NCI-H2029 treated with DMSO at 0.1 percent for 48 hours (cell line): Measurements from ENCODE around the gene FANK1.

Experiments
- DNase-seq: peaks from one replicate; lab custom pipeline; 2025; lab: John Stamatoyannopoulos, UW

FANK1 gene

DNA sequence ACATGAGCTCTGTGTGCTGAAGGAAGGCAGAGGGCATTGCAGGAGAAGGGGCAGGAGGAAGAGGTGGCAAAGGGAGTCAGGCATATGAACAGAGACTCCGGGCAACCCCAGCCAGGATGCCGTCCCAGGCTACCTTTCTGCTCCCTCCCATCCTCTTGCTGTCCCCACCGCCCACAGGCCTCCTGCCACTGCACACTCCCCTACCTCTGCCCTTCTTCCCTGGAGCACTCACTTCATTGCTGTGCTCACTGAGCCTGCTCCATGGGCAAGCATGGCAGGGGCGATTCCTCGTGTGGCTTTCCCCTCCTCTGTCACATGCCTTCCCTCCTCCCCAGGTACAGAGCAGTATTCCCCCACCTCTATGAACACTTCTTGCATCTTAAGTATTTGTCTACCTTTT, 93.4 kb downstream of the FANK1 start:
- no peak for DNase-seq

DNA sequence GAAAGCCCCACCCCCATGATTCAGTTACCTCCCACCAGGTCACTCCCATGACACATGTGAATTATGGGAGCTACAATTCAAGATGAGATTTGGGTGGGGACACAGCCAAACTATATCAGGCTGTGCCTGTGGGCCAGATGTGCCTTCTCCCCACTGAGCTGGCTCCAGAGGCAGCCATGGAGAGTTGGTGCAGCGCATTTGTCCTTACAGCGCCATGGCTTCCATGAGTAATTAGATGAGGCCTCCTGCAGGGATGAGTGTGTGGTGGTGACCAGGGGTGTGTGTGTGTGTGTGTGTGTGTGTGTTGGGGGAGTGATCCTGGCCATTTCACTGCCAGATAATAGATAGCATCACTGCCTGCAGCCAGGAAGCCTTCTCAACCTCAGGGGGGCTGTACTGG, 94.6 kb downstream of the FANK1 start:
- DNase-seq: no peak

DNA sequence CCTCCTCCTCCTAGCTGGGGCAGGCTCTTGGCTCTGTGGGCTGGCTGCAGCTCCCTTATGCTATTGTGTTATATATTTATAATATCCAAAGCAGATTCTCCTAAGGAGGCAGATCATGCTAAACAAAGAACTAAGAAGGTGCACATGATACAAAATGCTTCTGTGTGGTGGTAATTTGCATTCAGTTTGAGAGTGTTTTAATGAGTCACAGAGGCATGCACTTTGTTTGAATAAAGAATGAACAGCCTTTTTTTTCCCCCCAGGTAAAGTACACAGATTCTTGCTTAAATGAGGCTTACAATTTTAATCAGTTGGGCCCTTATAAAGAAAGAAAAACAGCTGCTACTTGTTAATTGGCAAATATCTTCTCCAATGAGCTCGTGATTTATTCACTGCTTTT, 95.0 kb downstream of the FANK1 start:
- no peak for DNase-seq

DNA sequence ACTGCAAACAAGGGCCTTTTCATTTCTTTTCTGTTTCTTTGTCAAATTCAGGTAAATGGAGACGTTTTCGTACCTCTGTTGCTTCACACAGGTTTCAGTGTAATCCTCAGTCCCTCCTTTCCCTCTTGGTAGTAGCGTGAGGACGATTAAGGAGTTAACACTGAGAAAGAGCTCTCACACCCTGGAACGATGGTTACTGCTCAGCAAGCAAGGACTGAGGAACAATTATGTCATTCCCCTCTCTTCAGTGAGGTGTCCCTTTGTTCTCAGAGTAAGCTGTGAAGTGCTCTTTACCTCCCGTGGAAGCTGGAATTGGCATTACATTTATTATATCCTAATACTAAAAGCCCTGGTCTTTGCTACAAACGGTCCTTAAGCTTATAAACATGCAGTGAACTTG, 95.9 kb downstream of the FANK1 start:
- DNase-seq: no peak

DNA sequence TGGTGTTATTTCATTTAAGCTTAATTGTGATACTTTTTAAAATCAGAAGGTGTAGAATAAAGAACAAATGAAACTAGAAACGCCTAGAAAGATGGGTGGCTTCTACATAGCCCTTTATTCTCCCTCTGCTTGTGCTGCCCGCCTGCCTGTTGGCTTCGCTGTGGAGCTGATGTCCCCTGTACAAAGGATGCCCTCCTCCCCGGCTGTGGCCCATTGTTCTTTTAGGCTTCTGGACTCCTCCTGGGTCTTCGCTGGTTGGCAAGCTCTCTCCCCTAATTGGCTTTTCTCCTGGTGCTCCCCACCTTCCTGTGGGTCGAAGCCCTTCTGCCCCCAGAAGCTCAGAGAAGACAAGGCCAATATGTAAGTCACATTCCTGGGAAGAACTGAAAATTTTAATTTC, 98.2 kb downstream of the FANK1 start:
- DNase-seq: no peak

DNA sequence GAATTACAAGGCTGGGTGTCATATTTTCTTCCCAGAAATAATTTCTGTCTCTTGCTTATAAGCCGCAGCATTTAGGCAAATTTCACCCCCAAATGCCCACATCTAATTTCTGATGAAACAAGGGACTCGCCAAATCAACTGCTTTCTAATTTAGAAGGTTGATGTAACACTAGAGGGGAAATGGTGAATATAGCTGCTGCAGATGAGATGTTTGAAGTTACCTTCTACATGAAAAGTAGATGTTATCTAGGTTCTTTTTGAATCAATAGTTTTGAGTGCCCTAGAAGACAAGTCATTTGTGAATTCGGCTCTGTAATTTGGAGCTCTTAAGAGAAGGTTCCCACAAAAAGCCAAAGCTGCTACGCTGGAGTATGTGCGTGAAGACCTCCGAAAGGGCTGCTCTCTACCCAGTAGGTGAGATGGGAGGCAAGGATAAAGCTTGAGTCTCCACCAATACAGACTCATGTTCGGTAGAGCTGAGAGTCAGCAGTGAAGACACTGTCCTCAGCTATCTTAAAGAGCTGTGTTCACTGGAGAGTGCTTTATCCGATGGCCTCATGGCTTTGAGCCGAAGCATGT, 99.5 kb downstream of the FANK1 start:
- DNase-seq: no peak

DNA sequence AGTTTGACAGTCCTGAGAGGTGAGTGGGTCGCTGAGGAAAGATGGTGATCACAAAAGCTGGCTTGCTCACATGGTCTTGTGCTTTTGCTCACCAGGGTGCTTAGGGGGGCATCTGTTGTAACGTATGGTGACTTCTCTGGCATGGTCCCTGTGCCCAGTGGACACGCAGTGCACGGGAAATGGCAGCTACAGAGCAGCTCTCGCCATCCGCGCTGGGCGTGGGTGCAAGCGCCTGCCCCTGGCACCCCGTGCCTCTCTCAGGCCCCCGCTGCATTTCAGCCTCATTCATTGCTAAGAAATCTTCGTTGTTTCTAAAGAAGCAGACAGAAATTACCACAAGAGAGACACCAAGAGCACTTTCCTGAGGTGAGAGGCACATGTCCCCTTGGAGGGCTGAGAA, 101.2 kb downstream of the FANK1 start:
- DNase-seq: no peak

DNA sequence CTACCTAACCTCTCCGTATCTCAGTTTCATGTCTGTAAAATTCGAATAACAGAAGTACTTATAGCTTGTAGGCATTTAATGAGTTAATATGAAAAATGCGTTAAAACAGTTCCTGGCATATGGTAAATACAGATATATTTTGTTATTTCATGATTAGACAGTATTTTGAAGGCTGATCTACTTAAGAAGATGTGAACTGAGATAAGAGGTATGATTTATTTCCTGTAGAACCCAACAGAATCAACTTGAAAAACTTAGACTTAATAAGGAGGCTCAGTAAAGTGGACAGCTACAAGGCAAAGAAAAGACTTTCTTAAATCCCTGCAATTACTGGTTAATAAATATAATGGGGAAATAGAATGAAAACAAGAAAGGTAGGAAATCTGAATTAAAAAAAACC, 103.3 kb downstream of the FANK1 start:
- no peak for DNase-seq

DNA sequence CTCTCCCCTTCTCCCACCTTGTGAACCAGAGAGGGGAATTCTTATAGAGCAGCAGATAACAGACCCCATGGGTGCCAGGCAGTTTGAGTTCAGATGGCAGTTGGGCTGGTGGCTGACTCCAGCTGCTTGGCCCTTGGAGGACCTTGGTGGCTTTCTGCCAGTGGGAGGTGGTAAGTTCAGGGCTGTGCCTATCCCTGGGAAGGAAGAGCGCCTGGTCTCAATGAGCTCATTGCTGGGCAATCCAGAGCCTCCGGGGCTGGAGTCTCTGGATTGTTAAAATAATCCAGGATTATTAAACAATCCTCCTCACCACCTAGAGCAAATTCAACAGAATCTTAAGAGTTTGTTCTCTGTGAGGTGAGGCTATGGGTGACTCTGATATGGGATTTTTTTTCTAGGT, 105.2 kb downstream of the FANK1 start:
- DNase-seq: peak; percentile 35

DNA sequence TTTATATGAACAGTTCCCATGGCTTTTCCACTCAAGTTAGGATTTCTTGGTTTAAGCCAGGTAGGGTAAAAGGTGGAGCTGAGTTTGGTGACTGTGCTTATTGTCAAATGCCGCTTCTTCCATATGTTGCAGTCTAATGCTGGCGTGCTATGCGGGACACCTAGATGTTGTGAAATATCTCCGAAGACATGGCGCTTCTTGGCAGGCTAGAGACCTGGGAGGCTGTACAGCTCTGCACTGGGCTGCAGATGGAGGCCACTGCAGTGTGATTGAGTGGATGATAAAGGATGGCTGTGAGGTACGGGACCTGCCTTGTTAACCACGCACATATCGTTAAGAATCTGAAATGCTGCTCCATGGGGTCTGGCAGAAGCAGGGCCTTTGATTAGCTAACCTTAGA, 108.4 kb downstream of the FANK1 start:
- DNase-seq: no peak

DNA sequence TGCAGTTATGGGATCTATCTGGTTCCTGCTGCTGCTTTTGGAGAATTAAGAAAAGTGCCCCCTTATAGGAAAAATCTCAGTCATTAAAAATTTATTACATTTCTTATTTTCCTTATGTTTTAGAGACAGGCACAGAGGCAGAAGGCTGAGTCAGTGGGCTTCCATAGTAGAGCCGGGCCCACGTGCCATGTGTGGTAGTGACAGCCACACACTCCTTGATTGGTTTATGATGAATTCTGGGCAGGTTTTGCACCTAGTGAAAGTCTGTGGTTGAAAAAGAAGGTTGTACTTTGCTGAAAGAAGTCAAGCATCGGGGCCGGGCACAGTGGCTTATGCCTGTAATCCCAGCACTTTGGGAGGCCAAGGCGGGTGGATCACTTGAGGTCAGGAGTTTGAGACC, 109.9 kb downstream of the FANK1 start:
- no peak for DNase-seq

DNA sequence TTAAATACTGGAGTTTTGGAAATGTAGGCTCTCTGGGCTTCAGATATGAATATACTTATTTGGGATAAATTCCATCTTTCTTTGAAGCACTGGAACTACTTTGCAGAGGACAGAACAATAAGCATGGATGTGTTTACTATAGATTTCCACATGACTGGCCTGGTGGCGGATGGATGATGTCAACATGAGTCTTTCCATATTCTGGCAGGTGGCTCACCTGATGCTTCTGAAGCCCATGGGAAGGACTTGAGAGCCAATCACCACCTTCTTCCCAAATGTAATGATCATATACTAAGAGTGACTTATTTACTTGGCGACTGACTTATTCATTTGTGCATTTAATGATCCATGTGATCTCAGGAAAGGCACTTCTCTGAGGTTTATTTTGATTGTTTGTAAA, 110.5 kb downstream of the FANK1 start:
- DNase-seq: no peak

DNA sequence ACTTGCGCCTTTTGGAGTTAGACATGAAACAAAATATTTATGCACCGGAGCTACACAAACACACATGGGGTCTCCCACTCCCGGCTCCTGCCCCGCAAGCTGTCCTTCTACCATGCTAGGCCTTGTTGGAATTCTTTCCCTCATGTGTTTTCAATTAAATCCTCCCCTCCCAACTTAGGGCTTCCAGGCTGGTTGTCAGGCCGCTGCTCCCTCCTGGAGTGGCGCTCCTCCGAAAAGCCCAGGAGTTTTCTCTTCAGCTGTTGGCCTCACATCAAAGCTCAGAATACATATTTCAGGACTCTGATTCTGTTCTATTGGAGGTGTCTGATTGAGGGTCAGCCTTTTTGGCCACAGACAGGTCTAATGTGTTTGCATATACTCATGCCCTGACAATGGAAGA, 113.3 kb downstream of the FANK1 start:
- DNase-seq: no peak

DNA sequence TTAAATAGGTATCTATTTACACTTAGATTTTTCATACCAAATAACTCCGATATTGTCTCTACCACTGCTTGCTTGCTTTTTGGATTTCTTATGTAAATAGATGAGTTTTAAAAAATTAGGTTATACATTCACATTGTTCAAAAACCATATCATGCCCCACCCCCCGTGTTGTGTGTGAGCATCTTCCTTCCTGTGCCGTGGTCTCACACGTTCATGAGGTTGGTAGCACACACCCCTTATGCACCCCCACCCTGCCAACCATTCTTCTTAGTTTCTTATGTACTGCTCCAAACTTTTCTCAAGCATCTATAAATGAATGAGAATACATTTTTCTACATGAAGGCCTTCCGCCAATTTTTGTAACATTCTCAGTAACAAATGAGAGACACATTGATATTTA, 115.6 kb downstream of the FANK1 start:
- DNase-seq: no peak

DNA sequence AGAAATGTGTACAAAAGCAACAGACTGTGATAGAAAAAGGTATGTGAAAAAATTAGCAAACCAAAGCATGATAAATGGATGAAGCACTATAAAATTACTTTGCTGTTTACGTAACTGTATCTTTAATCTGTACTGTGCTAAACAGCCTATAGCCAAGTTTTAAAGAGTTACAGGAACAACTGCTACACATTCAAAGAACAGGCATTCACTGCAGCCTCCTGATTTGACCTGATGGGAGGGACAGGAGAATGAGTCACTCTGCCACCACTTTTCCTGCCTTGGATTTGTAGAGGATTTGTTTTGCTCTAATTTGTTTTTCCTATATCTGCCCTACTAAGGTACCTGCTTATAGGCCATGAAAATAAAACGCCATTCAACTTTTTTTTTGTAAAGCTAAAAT, 116.1 kb downstream of the FANK1 start:
- no peak for DNase-seq

DNA sequence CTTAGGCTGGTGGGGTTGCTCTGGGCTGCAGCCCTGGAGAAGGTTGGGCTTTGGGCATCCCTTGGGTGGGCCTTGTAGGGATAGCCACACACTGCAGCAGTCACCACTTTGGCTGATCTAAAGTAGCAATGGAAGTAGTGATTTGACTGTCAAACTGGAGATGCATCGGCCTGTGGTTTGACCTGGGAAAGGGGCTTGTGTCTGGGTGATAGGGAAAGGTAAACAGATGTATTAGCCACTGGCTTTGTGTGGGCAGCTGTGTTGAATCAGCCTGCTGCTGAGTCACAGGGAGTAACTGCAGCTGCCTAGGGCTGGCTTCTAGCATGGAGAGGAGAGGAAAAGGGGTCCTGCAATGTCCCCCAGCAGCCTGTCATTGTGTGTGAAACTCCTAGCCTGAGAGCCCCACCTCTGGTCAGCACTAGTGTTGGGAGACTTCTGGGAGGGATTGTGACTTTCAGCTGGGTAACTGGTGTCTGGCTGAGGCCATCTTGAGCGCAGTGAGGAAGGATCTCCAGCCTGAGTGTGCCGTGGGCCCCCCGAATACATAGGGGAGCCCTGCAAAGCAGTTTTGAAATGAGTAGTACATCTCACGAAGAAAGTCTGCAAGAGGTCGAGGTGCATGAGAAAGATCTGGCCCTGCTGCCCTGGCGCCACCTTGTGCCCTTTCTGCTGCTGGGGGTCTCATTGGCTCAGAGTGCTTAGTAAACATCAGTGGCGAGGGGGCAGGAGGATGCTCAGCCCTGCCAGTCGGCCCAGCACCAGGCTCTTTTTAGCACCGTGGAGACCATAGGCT, 117.3 kb downstream of the FANK1 start:
- DNase-seq: no peak

DNA sequence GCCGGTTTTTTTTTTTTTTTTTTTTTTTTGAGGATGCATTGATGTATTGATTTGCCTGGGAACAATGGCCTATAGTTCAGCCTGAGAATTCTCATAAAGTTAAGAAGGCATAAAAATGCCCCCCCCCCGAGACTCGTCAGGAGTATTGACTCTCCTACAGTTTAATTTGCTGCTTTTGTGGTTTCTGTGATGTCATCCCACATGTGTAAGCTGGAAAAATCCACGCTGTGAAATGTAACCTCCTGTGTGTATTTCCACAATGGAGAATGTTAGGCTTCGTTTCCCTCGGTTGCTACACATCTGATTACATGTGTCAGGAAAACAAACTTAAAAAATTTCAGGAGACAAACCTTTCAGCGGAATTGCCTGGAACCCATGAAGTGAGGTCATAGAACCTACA, 117.9 kb downstream of the FANK1 start:
- DNase-seq: no peak

DNA sequence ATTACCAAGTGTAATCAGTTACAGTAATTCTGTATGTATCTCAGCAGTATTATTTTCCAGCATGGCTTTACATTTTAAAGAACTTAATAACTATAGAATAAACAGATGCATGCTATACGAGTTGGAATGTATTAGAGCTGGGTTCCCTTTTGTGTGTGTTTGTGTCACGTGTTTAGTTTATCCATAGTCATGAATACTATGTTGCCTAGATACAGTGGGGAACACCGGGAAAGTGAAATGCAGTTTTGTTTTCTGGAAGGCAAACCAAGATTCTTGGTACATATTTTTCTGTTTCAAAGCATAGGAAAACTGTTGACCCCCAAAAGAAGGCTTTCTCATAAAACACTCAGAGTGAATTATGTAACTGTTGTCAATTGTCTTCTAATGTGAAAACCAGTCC, 119.0 kb downstream of the FANK1 start:
- DNase-seq: no peak

DNA sequence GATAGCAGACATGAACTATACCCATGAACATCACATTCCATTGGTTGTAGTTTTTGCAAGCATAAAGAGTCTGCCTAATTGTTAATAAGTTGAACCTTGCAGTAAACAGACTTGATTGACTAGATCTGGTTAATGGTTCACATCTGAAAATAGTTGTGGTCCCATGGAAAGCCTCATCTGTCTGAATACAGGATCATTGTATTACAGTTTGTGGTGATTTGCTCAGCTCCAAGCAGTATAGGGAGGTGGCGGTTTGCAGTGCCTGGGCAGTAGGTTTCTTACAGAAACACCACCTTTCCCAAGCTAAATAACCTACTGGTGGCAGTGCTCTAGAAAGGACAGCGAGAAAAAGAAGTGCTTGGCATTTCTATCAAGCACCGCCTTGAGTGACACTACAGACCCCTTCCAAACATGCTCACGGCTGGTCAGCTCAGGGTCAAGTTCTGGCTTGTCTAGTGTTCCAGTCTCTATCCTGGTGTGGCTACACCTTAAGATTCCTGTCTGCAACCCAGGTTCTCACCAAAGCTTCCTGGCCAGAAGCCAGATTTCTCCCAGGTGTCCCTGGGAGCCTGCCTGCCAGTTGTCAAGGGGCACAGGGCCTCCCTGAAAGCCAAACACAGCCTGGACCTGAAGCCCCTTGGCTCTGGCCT, 119.9 kb downstream of the FANK1 start:
- no peak for DNase-seq

DNA sequence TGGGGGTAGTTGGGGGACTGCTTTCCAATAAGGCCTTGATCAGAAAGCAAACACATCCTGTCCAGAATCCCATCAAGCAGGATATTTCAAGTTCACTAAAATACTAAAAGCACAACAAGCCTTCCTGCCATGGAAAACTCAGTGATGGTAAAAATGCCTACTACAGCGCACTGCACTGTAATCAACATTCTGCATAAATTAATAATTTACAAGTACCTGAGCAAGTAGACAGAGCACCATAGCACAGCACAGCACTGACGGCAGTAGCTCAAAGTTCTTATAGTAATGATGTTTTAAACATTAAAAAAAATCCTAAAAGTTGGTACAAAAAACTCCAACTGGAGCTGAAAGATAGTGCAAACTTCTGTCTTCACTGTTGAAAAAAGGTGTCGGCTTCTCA, 120.5 kb downstream of the FANK1 start:
- DNase-seq: no peak

DNA sequence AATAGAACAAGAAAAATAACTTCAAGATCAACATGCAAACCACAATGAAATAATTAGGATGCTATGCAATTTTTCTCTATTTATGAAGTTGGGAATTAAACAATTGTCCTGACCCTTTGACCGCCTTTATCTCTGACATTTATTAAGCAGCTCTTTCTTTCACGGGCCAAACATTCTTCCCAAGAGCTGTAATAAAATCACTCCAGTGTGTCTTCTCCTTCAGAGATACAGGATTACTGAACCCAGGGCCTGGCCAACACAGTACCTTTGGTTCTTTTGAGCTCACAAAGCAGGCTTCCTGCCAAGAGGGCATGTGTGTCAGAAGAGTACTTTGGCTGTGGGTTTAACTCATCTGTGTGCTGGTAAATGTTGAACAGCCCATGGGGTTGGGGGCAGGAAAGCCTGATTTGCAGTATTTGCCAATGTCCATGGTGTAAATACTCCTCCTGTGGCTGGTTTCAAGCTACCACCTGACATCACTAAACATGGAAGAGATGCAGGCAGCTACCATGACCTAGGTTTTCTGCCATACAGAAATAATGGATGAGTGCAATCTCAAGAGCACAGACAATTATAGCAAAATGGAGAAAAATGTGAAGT, 121.7 kb downstream of the FANK1 start:
- no peak for DNase-seq

DNA sequence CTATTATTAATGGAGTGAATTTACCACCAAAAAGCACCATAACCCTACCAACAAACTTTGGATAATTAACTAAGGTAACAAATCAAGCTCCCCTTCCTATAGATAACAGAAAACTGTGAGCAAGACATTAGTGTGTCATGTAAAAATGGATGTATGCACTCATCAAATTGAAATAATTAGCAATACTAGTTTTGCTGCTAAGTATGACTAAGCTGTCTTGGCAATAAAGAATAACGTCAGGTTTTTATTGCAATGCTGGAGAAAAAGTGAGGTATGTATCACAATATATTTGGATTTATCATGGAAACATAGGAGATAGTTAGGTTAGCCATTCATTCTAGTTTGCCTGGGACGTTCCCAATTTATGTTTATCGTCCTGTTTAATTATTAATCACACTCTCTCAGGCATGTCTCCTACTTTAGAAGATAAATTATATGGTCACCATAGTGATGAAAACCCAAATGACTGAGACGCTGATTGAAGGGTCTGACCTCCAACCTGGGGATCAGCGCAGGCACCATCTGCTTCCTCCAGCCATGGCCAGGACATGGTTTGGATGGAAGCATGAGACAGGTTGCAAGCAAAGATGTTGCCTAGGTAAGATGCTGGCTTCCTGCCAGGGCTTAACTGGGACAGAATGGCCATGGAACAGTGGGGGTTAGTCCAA, 125.6 kb downstream of the FANK1 start:
- no peak for DNase-seq

DNA sequence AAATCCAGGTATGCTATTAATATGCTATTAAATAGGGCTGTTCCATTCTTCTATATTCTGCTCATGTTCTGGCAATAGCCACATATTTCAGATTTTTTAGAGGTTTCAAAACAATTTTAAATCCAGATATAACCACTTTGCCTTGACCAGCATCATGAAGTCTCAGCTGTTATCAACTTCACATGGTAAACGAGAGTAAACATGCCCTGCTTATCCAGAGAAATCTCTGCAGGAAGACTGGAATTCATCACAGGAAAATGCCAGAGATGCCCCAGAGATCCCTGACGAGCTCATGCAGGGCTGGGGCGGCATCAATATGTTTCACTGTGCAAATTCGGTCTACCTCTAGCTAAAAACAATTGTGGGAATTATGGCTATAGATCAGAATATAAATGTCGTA, 126.5 kb downstream of the FANK1 start:
- DNase-seq: no peak
